Neural cell (in vitro differentiated cells): ENCODE measurements around the gene SF3B4. TPM values are rescaled to one million over a fixed set of nuclear protein-coding genes. Genes with fewer than 3 reads are reported as not detected.

Source experiments
- H2AFZ ChIP-seq: fragments of 200-600, 300-800 bp; sonication (generic), shearing (Covaris generic); 2 replicates; pipeline ENCODE4 v1.6.0; 2014; ENCODE audit warnings: low read depth, mild to moderate bottlenecking, antibody characterized with exemption, low read length, moderate library complexity
- H3F3A ChIP-seq: fragments of 200-600 bp; shearing (Covaris generic); 2 replicates; pipeline ENCODE4 v1.6.1; 2016; ENCODE audit warnings: mild to moderate bottlenecking, moderate library complexity, mixed read lengths, antibody characterized with exemption, low read length; ENCODE audit not compliant: insufficient read depth, poor library complexity, severe bottlenecking
- H3K27ac ChIP-seq: fragments of 200-600, 300-800 bp; sonication (generic), shearing (Covaris generic); 2 replicates; pipeline ENCODE4 v1.5.1; 2014; ENCODE audit warnings: mild to moderate bottlenecking, low read length, moderate library complexity
- H3K27me3 ChIP-seq: fragments of 300-800, 200-600 bp; sonication (generic), shearing (Covaris generic); 2 replicates; pipeline ENCODE4 v1.6.0; 2014; ENCODE audit warnings: mild to moderate bottlenecking, low read depth, low read length, moderate library complexity; ENCODE audit not compliant: insufficient read depth
- H3K36me3 ChIP-seq: fragments of 300-800, 200-600 bp; sonication (generic), shearing (Covaris generic); 2 replicates; pipeline ENCODE4 v1.5.1; 2014; ENCODE audit warnings: mild to moderate bottlenecking, antibody characterized with exemption, low read length, moderate library complexity; ENCODE audit not compliant: insufficient read depth
- H3K4me2 ChIP-seq: fragments of 300-800, 200-600 bp; sonication (generic), shearing (Covaris generic); 2 replicates; pipeline ENCODE4 v1.6.0; 2014; ENCODE audit warnings: mild to moderate bottlenecking, low read length
- H3K4me3 ChIP-seq: fragments of 300-800, 200-600 bp; sonication (generic), shearing (Covaris generic); 2 replicates; pipeline ENCODE4 v1.5.1; 2014; ENCODE audit warnings: mild to moderate bottlenecking, low read length, moderate library complexity
- H3K79me2 ChIP-seq: fragments of 200-600 bp; shearing (Covaris generic); replicated peaks from 2 replicates; pipeline ENCODE4 v1.6.0; 2014; ENCODE audit warnings: mild to moderate bottlenecking, low read length, moderate library complexity; ENCODE audit not compliant: insufficient read depth
- H3K9ac ChIP-seq: fragments of 300-800, 200-600 bp; sonication (generic), shearing (Covaris generic); 2 replicates; pipeline ENCODE4 v1.6.1; 2016; ENCODE audit warnings: mild to moderate bottlenecking, low read length, mixed read lengths
- H3K9me2 ChIP-seq: fragments of 200-600 bp; shearing (Covaris generic); 2 replicates; pipeline ENCODE4 v1.6.1; 2016; ENCODE audit warnings: mild to moderate bottlenecking, low read length, mixed read lengths; ENCODE audit not compliant: insufficient read depth
- H3K9me3 ChIP-seq: fragments of 200-600, 300-800 bp; sonication (generic), shearing (Covaris generic); 2 replicates; pipeline ENCODE4 v1.6.1; 2016; ENCODE audit warnings: mild to moderate bottlenecking, mixed run types, low read length, moderate library complexity, mixed read lengths
- H4K20me1 ChIP-seq: fragments of 200-600 bp; shearing (Covaris generic); 2 replicates; pipeline ENCODE4 v1.6.1; 2016; ENCODE audit warnings: mild to moderate bottlenecking, mixed run types; ENCODE audit not compliant: insufficient read depth
- CTCF ChIP-seq: fragments of 450-650 bp; IDR thresholded peaks from 2 replicates; pipeline ENCODE4 v1.5.1; 2014; ENCODE audit warnings: antibody characterized with exemption, mild to moderate bottlenecking, moderate library complexity; ENCODE audit not compliant: poor library complexity, severe bottlenecking
- EP300 ChIP-seq: fragments of 450-650 bp; conservative IDR thresholded peaks from 2 replicates; pipeline ENCODE4 v1.6.1; 2014; ENCODE audit warnings: antibody characterized with exemption, mild to moderate bottlenecking, moderate library complexity; ENCODE audit not compliant: poor library complexity, severe bottlenecking
- EZH2 ChIP-seq: fragments of 200-600, 300-800 bp; shearing (Covaris generic), sonication (generic); IDR thresholded peaks from 2 replicates; pipeline ENCODE4 v1.6.1; 2014; ENCODE audit warnings: antibody characterized with exemption, low read length, borderline replicate concordance, mild to moderate bottlenecking; ENCODE audit not compliant: insufficient read depth, poor library complexity, severe bottlenecking
- MXI1 ChIP-seq: fragments of 450-650 bp; conservative IDR thresholded peaks from 2 replicates; pipeline ENCODE4 v1.6.1; 2014; ENCODE audit warnings: antibody characterized with exemption, mild to moderate bottlenecking; ENCODE audit not compliant: poor library complexity, severe bottlenecking
- POLR2AphosphoS5 ChIP-seq: IDR thresholded peaks from 2 replicates; pipeline ENCODE4 v1.6.1; 2012
- RAD21 ChIP-seq: fragments of 450-650 bp; conservative IDR thresholded peaks from 2 replicates; pipeline ENCODE4 v1.6.1; 2014; ENCODE audit warnings: antibody characterized with exemption, mild to moderate bottlenecking, moderate library complexity
- REST ChIP-seq: IDR thresholded peaks from 2 replicates; pipeline ENCODE4 v1.6.1; 2012; ENCODE audit warnings: borderline replicate concordance
- SMC3 ChIP-seq: fragments of 450-650 bp; conservative IDR thresholded peaks from 2 replicates; pipeline ENCODE4 v1.6.1; 2014; ENCODE audit warnings: antibody characterized with exemption, mild to moderate bottlenecking, moderate library complexity; ENCODE audit not compliant: poor library complexity
- TAF1 ChIP-seq: IDR thresholded peaks from 2 replicates; pipeline ENCODE4 v1.6.1; 2012; ENCODE audit warnings: low read depth
- polyA plus RNA-seq: library from polyadenylated mRNA; depleted of rRNA; stranded (reverse); fragments of >200 nt; gene quantifications from 2 replicates; pipeline ENCODE4 v1.2.3, GENCODE V29; 2014

The SF3B4 gene
- polyA plus RNA-seq, 1 donor from 2014 or later: 14.1 TPM

- TF ChIP-seq SMC3 (no peak), REST (no peak), POLR2AphosphoS5 (no peak), MXI1 (no peak), RAD21 (no peak), TAF1 (no peak), EZH2 (no peak), CTCF (no peak), EP300 (no peak)
- Histone ChIP-seq H3K27me3 (no peaks in the 10 kb centered on the region), H3K27ac (no peak overlapping the region), H3K36me3 (no peaks in the 10 kb centered on the region), H4K20me1 (no peaks in the 10 kb centered on the region), H3K4me3 (no peak overlapping the region), H3F3A (no peaks in the 10 kb centered on the region), H3K9me2 (no peaks in the 10 kb centered on the region), H3K79me2 (no peaks in the 10 kb centered on the region), H3K9me3 (no peaks in the 10 kb centered on the region), H3K9ac (no peak overlapping the region), H2AFZ (no peak overlapping the region), H3K4me2 (no peak overlapping the region)
Observed at GRCh38 chr1:149949911-149950310, 22.3 kb upstream of the SF3B4 start.

GRCh38 chr1:149945206-149945605, 17.6 kb upstream of the SF3B4 start:
- Histone ChIP-seq H3K9me3 (no peaks in the 10 kb centered on the region), H3K9ac (no peak overlapping the region), H3K79me2 (no peaks in the 10 kb centered on the region), H2AFZ (no peak overlapping the region), H3K36me3 (no peaks in the 10 kb centered on the region), H3K9me2 (no peaks in the 10 kb centered on the region), H3K27me3 (no peaks in the 10 kb centered on the region), H3K27ac (no peak overlapping the region), H3F3A (no peaks in the 10 kb centered on the region), H3K4me2 (no peak overlapping the region), H4K20me1 (no peaks in the 10 kb centered on the region), H3K4me3 (no peak overlapping the region)
- TF ChIP-seq EP300 (no peak), MXI1 (no peak), CTCF (no peak), TAF1 (no peak), REST (no peak), RAD21 (no peak), POLR2AphosphoS5 (no peak), SMC3 (no peak), EZH2 (no peak)
